ENCODE measurements around the gene GBA2. TPM values are rescaled to one million over a fixed set of nuclear protein-coding genes. Genes with fewer than 3 reads are reported as not detected.

The GBA2 gene
- total RNA-seq, 1 donor from 2014 or later = 44.8 TPM

- no peak overlapping the region for H2AFZ ChIP-seq (replicated peaks)
- no peaks in the 10 kb centered on the region for H3K4me1 ChIP-seq
- H3K9ac ChIP-seq = no peak overlapping the region
- TF ChIP-seq EZH2phosphoT487 (IDR thresholded peaks at IDR 0.05) = no peak
- TF ChIP-seq EZH2 (IDR thresholded peaks at IDR 0.05) = no peak
- TF ChIP-seq, protein P1, sequence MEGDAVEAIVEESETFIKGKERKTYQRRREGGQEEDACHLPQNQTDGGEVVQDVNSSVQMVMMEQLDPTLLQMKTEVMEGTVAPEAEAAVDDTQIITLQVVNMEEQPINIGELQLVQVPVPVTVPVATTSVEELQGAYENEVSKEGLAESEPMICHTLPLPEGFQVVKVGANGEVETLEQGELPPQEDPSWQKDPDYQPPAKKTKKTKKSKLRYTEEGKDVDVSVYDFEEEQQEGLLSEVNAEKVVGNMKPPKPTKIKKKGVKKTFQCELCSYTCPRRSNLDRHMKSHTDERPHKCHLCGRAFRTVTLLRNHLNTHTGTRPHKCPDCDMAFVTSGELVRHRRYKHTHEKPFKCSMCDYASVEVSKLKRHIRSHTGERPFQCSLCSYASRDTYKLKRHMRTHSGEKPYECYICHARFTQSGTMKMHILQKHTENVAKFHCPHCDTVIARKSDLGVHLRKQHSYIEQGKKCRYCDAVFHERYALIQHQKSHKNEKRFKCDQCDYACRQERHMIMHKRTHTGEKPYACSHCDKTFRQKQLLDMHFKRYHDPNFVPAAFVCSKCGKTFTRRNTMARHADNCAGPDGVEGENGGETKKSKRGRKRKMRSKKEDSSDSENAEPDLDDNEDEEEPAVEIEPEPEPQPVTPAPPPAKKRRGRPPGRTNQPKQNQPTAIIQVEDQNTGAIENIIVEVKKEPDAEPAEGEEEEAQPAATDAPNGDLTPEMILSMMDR (IDR thresholded peaks at IDR 0.05) = no peak
- H3K4me2 ChIP-seq = no peak overlapping the region
- no peak for DNase-seq (ENCODE audit: low spot score)
- H3K4me1 Mint-ChIP-seq = no peaks in the 10 kb centered on the region
- no peaks in the 10 kb centered on the region for H3K27me3 ChIP-seq
- peaks cover 7% of the 10 kb centered on the region for H3K27me3 Mint-ChIP-seq (ENCODE audit: insufficient read depth, low read depth)
- no peak overlapping the region for H3K27ac Mint-ChIP-seq
- H3K9me3 ChIP-seq (ENCODE audit: low read depth) = no peaks in the 10 kb centered on the region
- H3K36me3 ChIP-seq = no peaks in the 10 kb centered on the region
- H3K9me3 Mint-ChIP-seq = no peaks in the 10 kb centered on the region
- no peaks in the 10 kb centered on the region for H3K79me2 ChIP-seq (ENCODE audit: low read depth)
- H3K27ac ChIP-seq = no peak overlapping the region
- H4K20me1 ChIP-seq (ENCODE audit: low read depth) = no peaks in the 10 kb centered on the region
- no peak overlapping the region for H3K4me3 ChIP-seq
- peaks cover 51% of the 10 kb centered on the region for H3K36me3 Mint-ChIP-seq
- H3F3A ChIP-seq (ENCODE audit: low read depth) = no peaks in the 10 kb centered on the region
- no peak overlapping the region for H3K4me3 Mint-ChIP-seq
These were observed 29.5 kb downstream of the GBA2 start for GRCh38 chr9:35719546-35719945.

GRCh38 chr9:35718721-35719511 is 30.1 kb downstream of the GBA2 start:
- Histone ChIP-seq H3K4me2 (no peak overlapping the region), H3K27ac (no peak overlapping the region), H3K4me3 (no peak overlapping the region), H4K20me1 (ENCODE audit: low read depth) (no peaks in the 10 kb centered on the region), H2AFZ (replicated peaks) (no peak overlapping the region), H3K36me3 (no peaks in the 10 kb centered on the region), H3K79me2 (ENCODE audit: low read depth) (no peaks in the 10 kb centered on the region), H3F3A (ENCODE audit: low read depth) (no peaks in the 10 kb centered on the region), H3K27me3 (no peaks in the 10 kb centered on the region), H3K9me3 (ENCODE audit: low read depth) (no peaks in the 10 kb centered on the region), H3K4me1 (no peaks in the 10 kb centered on the region), H3K9ac (no peak overlapping the region)
- Mint-ChIP-seq H3K4me1 (no peaks in the 10 kb centered on the region), H3K4me3 (no peak overlapping the region), H3K27ac (no peak overlapping the region), H3K9me3 (no peaks in the 10 kb centered on the region), H3K36me3 (peaks cover 51% of the 10 kb centered on the region), H3K27me3 (ENCODE audit: insufficient read depth, low read depth) (peaks cover 6% of the 10 kb centered on the region)
- DNase-seq (ENCODE audit: low spot score) = no peak
- TF ChIP-seq EZH2 (IDR thresholded peaks at IDR 0.05) (no peak), EZH2phosphoT487 (IDR thresholded peaks at IDR 0.05) (no peak)
- TF ChIP-seq, protein P1 (IDR thresholded peaks at IDR 0.05) = no peak

- Histone ChIP-seq H3K4me2 (no peak overlapping the region), H3K27ac (no peak overlapping the region), H3K79me2 (ENCODE audit: low read depth) (no peaks in the 10 kb centered on the region), H2AFZ (replicated peaks) (no peak overlapping the region), H3K4me3 (no peak overlapping the region), H3K9me3 (ENCODE audit: low read depth) (no peaks in the 10 kb centered on the region), H4K20me1 (ENCODE audit: low read depth) (no peaks in the 10 kb centered on the region), H3K9ac (no peak overlapping the region), H3K27me3 (no peaks in the 10 kb centered on the region), H3K36me3 (no peaks in the 10 kb centered on the region), H3K4me1 (no peaks in the 10 kb centered on the region), H3F3A (ENCODE audit: low read depth) (no peaks in the 10 kb centered on the region)
- H3K36me3 Mint-ChIP-seq = peaks cover 52% of the 10 kb centered on the region
- H3K27ac Mint-ChIP-seq = no peak overlapping the region
- no peak overlapping the region for H3K4me3 Mint-ChIP-seq
- H3K4me1 Mint-ChIP-seq = no peaks in the 10 kb centered on the region
- no peak for DNase-seq (ENCODE audit: low spot score)
- no peaks in the 10 kb centered on the region for H3K9me3 Mint-ChIP-seq
- H3K27me3 Mint-ChIP-seq (ENCODE audit: insufficient read depth, low read depth) = peaks cover 6% of the 10 kb centered on the region
- TF ChIP-seq, protein P1 (IDR thresholded peaks at IDR 0.05) = no peak
- TF ChIP-seq EZH2 (IDR thresholded peaks at IDR 0.05) (no peak), EZH2phosphoT487 (IDR thresholded peaks at IDR 0.05) (no peak)
These were observed 31.7 kb downstream of the GBA2 start for GRCh38 chr9:35717132-35717870.
